Fibroblast of skin of left quadriceps (primary cell): ENCODE data around the gene ATP6V1D.
"Not testable (repeated sequence)": the region's sequence is repeated elsewhere in the genome, so short reads cannot be mapped to it uniquely, and the experiment has no call there.

Experiments used
- DNase-seq, 2 experiments: peaks; one replicate each; pipeline ENCODE4 v3.0.0-alpha.2; 2013; ENCODE audit warnings: low read depth in 2 of 2

Gene ATP6V1D

GRCh38 chr14:67359775-67360469, at the start of gene ATP6V1D, which contains the start of gene EIF2S1:
TSS of gene ATP6V1D (minus strand) at chr14:67359804. CDS start at chr14:67359698, 106 bp downstream.
TSS of gene EIF2S1 (plus strand) at chr14:67360328. CDS start at chr14:67364768, 4,440 bp downstream.
- peak; percentile 98 for DNase-seq

DNA sequence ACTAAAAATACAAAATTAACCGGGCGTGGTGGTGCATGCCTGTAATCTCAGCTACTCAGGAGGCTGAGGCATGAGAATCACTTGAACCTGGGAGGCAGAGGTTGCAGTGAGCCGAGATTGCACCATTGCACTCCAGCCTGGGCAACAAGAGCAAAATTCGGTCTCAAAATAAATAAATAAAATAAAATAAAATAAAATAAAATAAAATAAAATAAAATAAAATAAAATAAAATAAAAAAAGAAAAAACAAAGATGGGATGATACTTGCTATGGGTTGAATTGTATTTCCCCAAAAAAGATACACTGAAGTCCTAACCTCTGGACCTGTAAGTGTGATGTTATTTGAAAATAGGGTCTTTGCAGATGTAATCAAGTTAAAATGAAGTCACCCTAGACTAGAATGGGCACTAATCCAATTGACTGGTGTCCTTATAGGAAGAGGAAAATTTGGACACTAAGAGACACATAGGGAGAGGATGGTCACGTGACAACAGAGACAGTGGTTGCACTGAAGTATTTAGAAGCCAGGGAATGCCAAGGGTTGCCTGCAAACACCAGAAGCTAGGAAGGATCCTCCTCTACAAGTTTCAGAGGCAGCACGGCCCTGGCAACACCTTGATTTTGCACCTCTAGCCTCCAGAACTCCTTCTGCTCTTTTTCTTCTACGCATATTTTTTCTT, 48.7 kb upstream of the ATP6V1D start:
- not testable (repeated sequence) for DNase-seq

- DNase-seq, result no peak
Observed at GRCh38 chr14:67405771-67406170, 46.2 kb upstream of the ATP6V1D start.

DNA sequence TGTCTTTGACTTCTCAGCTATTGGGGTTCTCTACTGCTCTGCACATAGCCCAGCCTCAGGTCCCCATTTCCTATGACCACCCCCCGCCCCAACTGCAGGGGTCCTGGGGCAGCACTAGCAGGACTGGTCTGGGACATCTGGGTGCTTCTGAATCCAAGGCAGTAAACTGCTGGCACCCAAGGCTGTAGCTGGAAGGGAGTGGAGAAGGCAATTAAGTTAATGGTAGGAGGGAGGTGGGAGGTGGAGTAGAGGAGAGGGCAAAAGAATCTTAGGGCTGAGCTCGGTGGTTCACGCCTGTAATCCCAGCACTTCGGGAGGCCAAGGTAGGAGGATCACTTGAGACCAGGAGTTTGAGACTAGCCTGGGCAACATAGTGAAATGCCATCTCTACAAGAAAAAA, 40.8 kb upstream of the ATP6V1D start:
- DNase-seq, result no peak

- DNase-seq, result no peak
Observed at GRCh38 chr14:67397536-67397935, 37.9 kb upstream of the ATP6V1D start.

DNA sequence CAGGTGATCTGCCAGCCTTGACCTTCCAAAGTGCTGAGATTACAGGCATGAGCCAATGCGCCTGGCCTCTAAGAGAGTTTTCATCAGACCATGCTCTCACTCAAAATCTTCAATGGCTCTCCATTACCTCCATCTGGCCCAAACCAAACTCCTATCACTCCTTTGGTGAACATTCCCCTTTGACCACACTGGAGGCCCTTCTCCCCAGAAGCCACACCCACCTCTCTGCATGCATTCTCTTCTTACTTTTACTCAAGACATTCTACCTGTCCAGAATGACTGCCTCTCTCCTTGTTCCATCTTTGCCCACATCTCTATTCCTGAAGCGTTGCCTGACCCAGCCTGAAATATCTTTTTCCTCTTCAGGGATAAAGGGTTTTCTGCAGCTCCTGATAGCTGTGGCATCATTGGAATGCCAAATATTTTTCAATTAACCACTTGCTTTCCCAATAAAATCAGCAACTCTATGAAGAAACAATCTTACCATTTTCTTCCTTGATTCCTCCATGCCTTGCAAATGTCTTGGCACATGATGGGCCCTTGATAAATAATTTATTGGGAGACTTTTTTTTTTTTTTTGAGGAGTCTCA, 36.9 kb upstream of the ATP6V1D start:
- DNase-seq, result peak; percentile 20 to 21

- DNase-seq, result no peak
Observed at GRCh38 chr14:67395876-67396189, 36.2 kb upstream of the ATP6V1D start.

- no peak for DNase-seq
Observed at GRCh38 chr14:67395086-67395875, 35.7 kb upstream of the ATP6V1D start.

GRCh38 chr14:67393689-67394088, 34.1 kb upstream of the ATP6V1D start:
- no peak for DNase-seq

DNA sequence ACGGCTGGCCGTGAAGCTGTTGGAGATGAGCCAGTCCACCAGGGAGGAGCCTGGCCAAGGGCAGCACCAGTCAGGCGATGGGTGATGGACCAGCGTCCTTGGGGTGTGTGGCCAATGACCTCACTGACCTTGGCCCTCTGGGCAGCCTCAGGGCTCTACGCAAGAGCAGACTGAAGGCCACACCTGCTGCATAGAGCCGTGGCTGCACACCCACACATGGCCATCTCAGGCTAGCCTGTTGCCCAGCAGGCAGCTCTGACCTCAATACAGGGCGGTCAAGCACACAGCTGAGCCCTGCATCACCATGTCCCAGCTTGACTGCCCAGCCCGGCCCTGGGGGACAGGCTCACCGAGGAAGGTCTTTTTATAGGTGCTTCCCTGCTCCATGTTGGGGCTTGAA, 33.2 kb upstream of the ATP6V1D start:
- no peak for DNase-seq

- DNase-seq, result no peak
Observed at GRCh38 chr14:67392123-67392522, 32.5 kb upstream of the ATP6V1D start.

DNA sequence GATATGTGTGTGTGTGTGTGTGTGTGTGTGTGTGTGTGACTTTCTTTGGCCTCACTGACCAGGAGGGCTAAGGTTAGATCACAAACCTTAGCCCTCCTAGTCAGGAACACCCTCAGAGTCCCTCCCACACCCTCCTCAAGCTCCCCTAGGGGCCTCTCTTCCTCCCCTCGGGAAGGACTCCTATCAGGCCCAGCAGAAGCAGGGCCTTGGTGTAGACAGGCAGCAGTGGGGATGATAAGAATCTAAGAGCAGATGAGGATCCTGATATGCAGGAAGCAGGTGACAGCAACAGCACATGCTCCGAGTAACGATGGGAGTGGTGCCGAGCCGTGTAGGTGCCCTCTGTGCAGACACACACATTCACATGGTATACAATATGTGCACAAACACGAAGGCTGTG, 31.7 kb upstream of the ATP6V1D start:
- no peak for DNase-seq

GRCh38 chr14:67389811-67390534, 30.4 kb upstream of the ATP6V1D start:
- DNase-seq, result no peak

DNA sequence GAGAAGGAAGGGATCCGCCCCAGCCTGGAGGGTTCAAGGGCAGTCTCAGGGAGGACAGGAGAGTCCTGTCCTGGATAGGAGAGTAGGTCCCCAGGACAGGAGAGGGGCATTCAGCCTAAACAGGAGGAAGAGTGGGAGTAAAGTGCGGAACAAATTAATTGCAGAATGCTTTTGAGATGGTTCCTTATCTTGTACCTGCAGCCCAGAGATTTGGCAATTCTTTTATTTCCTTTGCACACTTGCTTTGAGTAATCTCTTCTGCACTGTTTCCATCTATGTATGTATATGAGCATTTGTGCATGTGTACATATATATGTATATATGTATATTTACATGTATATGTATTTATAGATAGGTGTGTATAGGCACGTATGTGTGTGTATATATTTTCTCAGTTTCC, 29.7 kb upstream of the ATP6V1D start:
- no peak for DNase-seq

GRCh38 chr14:67387195-67387594, 27.6 kb upstream of the ATP6V1D start:
- DNase-seq, result no peak

- DNase-seq, result no peak
Observed at GRCh38 chr14:67385618-67386017, 26.0 kb upstream of the ATP6V1D start.

GRCh38 chr14:67385120-67385519, 25.5 kb upstream of the ATP6V1D start:
- no peak for DNase-seq

GRCh38 chr14:67377916-67378315, 18.3 kb upstream of the ATP6V1D start:
- no peak for DNase-seq

GRCh38 chr14:67373347-67373746, 13.7 kb upstream of the ATP6V1D start:
- no peak for DNase-seq

DNA sequence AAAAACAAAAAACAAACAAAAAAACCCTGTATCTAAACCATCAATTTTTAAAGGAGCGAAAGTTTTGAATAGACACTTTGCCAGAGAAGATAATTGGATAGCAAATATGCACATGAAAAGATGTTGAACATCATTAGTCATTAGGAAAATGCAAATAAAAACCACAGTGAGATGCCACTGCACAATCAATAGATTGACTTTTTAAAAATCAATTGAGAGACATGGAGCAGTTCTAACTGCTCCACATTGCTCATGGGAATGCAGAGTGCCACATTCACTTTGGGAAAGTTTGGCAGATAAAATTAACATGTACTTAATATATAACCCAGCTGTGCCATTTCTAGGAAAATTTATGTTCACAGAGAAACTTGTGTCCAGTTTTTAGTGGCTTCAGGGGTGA, 13.2 kb upstream of the ATP6V1D start:
- DNase-seq, result no peak

DNA sequence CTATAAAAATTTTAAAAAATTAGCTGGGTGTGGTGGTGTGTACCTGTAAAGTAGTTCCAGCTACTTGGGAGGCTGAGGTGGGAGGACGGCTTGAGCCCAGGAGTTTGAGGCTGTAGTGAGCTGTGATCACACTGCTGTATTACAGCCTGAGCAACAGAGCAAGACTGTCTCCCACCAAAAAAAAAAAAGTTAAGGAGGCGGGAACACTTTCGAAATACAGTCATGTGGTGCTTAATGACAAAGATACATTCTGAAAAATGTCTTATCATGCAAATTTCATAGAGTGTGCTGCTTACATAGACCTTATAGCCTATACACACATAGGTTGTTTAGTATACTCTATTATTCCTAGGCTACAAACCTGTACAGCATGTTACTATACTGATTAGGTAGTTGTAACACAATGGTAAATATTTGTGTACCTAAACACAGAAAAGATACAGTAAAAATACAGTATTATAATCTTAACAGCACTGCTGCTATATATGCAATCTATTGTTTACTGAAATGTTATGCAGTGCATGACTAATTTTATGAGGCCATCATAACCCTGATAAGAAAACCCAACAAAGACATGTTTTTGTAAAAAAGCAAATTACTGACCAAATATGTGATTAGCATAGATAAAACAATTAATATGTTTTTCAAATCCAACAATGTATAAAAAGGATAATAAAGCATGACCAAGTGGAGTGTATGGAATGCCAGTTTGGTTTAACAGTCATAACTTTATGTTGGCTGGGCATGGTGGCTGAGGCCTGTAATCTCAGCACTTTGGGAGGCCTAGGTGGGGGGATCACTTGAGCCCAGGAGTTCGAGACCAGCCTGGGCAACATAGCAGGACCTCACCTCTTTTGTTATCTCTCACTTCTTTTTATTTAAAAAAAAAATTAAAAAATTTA, 11.9 kb upstream of the ATP6V1D start:
- no peak for DNase-seq
